ENCODE measurements around the gene PEX11A. TPM values are rescaled to one million over a fixed set of nuclear protein-coding genes. Genes with fewer than 3 reads are reported as not detected.

Gene PEX11A
- total and polyA plus RNA-seq, 12 donors, result 5.4 to 23.2 (median 12.8) TPM

DNA sequence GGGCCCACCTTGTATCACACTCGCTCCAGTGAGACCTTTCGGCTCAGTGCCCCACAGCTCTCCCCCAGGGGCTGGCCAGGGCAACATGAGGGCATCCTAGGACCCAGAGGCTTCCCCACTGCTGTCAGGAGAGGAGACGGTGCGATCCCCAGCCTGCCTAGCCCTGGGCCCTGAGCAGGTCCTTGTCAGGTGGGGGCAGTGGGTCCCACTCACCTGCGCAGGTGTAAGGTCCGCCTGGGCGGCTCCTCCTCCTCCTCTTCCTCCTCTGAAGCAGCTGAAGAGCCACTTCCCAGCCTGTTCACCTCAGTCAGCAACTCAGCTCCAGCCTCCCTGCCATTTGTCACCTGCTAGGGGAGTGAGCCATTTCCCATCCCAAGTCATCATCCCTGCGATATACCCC is 44.9 kb downstream of the PEX11A start:
- WGBS, 4 donors, result 95 to 98% (median 95%) methylated on average over 3 to 8 of the region's 8 CpGs

DNA sequence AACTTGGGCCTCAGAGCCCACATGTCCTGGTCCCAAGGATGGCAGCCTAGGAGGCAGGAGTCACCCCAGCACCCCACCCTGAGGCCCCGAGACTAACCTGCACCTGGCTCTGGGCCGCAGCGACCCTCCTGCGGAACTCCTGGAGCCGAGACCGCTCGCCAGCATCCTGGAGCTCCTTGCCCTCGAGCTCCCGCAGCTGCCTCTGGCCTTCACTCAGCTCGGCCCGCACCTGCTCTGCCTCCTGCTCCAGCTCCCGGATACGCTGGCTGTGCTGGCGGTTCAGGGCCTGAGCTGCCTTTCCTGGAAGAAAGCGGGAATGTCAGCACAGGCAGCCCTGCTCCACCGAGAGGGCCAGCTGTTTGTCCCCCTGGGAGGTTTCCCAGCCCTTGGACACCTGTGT is 48.4 kb downstream of the PEX11A start:
- 91 to 97% (median 95%) methylated on average over 10 to 16 of the region's 16 CpGs for WGBS, 4 donors
- DNase-seq, result no peak

More for the DNA sequence above, 44.9 kb downstream of the PEX11A start:
- no peaks in the 10 kb centered on the region for H3K9me3 ChIP-seq (replicated peaks in 1 of 3)
- no peak overlapping the region for H3K4me3 ChIP-seq
- DNase-seq, result no peak
- no peaks in the 10 kb centered on the region for H3K36me3 ChIP-seq (replicated peaks in 1 of 2)
- intact Hi-C loops (cut with DNase I), result loop anchor here (5.0 to 10.0 kb wide), 2 partner anchors 47 to 99 kb away; partner anchors contain the start of genes PEX11A (in 1 of the 2) and WDR93 (in 1 of the 2)
- no peak for TF ChIP-seq POLR2A (IDR thresholded peaks at IDR 0.05)
- TF ChIP-seq, protein P1, sequence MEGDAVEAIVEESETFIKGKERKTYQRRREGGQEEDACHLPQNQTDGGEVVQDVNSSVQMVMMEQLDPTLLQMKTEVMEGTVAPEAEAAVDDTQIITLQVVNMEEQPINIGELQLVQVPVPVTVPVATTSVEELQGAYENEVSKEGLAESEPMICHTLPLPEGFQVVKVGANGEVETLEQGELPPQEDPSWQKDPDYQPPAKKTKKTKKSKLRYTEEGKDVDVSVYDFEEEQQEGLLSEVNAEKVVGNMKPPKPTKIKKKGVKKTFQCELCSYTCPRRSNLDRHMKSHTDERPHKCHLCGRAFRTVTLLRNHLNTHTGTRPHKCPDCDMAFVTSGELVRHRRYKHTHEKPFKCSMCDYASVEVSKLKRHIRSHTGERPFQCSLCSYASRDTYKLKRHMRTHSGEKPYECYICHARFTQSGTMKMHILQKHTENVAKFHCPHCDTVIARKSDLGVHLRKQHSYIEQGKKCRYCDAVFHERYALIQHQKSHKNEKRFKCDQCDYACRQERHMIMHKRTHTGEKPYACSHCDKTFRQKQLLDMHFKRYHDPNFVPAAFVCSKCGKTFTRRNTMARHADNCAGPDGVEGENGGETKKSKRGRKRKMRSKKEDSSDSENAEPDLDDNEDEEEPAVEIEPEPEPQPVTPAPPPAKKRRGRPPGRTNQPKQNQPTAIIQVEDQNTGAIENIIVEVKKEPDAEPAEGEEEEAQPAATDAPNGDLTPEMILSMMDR (IDR thresholded peaks at IDR 0.05), result no peak
- no peaks in the 10 kb centered on the region for H3K27me3 ChIP-seq
- no peak overlapping the region for H3K27ac ChIP-seq
- H3K4me1 ChIP-seq (replicated peaks in 1 of 2), result no peaks in the 10 kb centered on the region

DNA sequence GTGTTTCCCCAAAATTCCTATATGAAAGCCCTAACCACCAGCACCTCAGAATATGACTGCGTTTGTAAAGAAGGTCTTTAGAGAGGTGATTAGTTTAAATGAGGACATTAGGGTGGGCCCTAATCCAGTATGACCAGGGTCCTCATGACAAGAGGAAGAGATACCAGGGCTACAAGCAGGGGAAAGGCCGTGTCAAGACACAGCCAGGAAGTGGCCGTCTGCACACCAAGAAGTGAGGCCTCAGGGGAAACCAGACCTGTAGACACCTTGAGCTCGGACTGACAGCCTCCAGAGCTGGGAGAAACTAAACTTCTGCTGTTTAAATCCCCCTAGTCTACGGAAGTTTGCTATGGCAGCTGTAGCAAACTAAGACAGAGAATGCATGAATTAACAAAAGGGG is 49.5 kb downstream of the PEX11A start:
- H3K27ac ChIP-seq, result no peak overlapping the region
- H3K36me3 ChIP-seq (replicated peaks in 1 of 2), result no peaks in the 10 kb centered on the region
- H3K9me3 ChIP-seq (replicated peaks in 1 of 3), result no peaks in the 10 kb centered on the region
- TF ChIP-seq, protein P1 (IDR thresholded peaks at IDR 0.05), result no peak
- TF ChIP-seq POLR2A (IDR thresholded peaks at IDR 0.05), result no peak
- 83 to 86% (median 83%) methylated on average over 5 of the region's 5 CpGs for WGBS, 4 donors
- intact Hi-C loops (cut with DNase I), result loop anchor here (10.0 kb wide), 1 partner anchor 104 kb away; no protein-coding TSS in a partner anchor
- no peak for DNase-seq
- H3K27me3 ChIP-seq, result no peaks in the 10 kb centered on the region
- H3K4me3 ChIP-seq, result no peak overlapping the region
- no peaks in the 10 kb centered on the region for H3K4me1 ChIP-seq (replicated peaks in 1 of 2)

More for the DNA sequence above, 48.4 kb downstream of the PEX11A start:
- no peaks in the 10 kb centered on the region for H3K4me1 ChIP-seq (replicated peaks in 1 of 2)
- H3K9me3 ChIP-seq (replicated peaks in 1 of 3), result no peaks in the 10 kb centered on the region
- no peak overlapping the region for H3K4me3 ChIP-seq
- TF ChIP-seq, protein P1 (IDR thresholded peaks at IDR 0.05), result no peak
- TF ChIP-seq POLR2A (IDR thresholded peaks at IDR 0.05), result no peak
- H3K27ac ChIP-seq, result no peak overlapping the region
- intact Hi-C loops (cut with DNase I), result loop anchor here (10.0 kb wide), 1 partner anchor 103 kb away; no protein-coding TSS in a partner anchor
- no peaks in the 10 kb centered on the region for H3K27me3 ChIP-seq
- no peaks in the 10 kb centered on the region for H3K36me3 ChIP-seq (replicated peaks in 1 of 2)

DNA sequence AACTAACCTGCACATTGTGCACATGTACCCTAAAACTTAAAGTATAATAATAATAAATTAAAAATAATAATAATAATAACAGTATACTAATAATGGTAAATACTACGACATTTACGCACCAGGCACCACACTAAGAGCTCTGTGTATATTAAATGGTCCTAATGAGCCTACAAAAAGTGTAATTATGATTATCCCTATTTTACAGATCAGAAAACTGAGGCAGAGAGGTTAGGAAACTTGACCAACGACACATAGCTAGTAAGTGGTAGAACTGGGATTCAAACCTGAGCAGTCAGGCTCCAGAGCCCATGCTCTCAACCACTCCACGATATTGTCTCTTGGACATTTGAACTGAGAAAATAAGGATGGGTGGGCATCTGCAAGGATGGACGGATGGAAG is 50.3 kb downstream of the PEX11A start:
- no peak for TF ChIP-seq POLR2A (IDR thresholded peaks at IDR 0.05)
- TF ChIP-seq, protein P1 (IDR thresholded peaks at IDR 0.05), result no peak
- Histone ChIP-seq H3K27ac (no peak overlapping the region), H3K4me1 (replicated peaks in 1 of 2) (no peaks in the 10 kb centered on the region), H3K36me3 (replicated peaks in 1 of 2) (no peaks in the 10 kb centered on the region), H3K9me3 (replicated peaks in 1 of 3) (no peaks in the 10 kb centered on the region), H3K4me3 (no peak overlapping the region), H3K27me3 (no peaks in the 10 kb centered on the region)
- intact Hi-C loops (cut with DNase I), result loop anchor here (10.0 kb wide), 1 partner anchor 105 kb away; no protein-coding TSS in a partner anchor
- DNase-seq, result no peak
- WGBS, 4 donors, result 92 to 96% (median 95%) methylated on average over 5 of the region's 5 CpGs
